ENCODE data around the gene CBLN4. TPM values are rescaled to one million over a fixed set of nuclear protein-coding genes. Genes with fewer than 3 reads are reported as not detected.

The CBLN4 gene
- polyA plus RNA-seq (2012; ENCODE audit: insufficient read length, low read depth): not detected

- TF ChIP-seq FOXP2 (optimal IDR thresholded peaks at IDR 0.05; ENCODE audit: borderline replicate concordance, extremely low read depth, extremely low read length, insufficient read depth): no peak
- no peak for TF ChIP-seq POLR2AphosphoS5 (IDR thresholded peaks at IDR 0.05; ENCODE audit: low read depth, low read length)
- no peak for TF ChIP-seq SIN3A (IDR thresholded peaks at IDR 0.05; ENCODE audit: borderline replicate concordance, insufficient read depth, low read length)
Measured at GRCh38 chr20:56005389-56005715, at the start of gene CBLN4. CBLN4 (minus strand) TSS chr20:56005519; CDS start chr20:56004171, 1,348 bp downstream.

- TF ChIP-seq TAF1 (IDR thresholded peaks at IDR 0.05; ENCODE audit: borderline replicate concordance, insufficient read depth, low read length) (no peak), REST (IDR thresholded peaks at IDR 0.05; ENCODE audit: insufficient read depth in 1 of 2, low read depth in 2 of 2, low read length in 2 of 2) (no peak), SIN3A (IDR thresholded peaks at IDR 0.05; ENCODE audit: borderline replicate concordance, insufficient read depth, low read length) (no peak), POLR2AphosphoS5 (IDR thresholded peaks at IDR 0.05; ENCODE audit: low read depth, low read length) (no peak), FOXP2 (optimal IDR thresholded peaks at IDR 0.05; ENCODE audit: borderline replicate concordance, extremely low read depth, extremely low read length, insufficient read depth) (no peak)
Measured at GRCh38 chr20:56043227-56043626, 37.9 kb upstream of the CBLN4 start.

DNA sequence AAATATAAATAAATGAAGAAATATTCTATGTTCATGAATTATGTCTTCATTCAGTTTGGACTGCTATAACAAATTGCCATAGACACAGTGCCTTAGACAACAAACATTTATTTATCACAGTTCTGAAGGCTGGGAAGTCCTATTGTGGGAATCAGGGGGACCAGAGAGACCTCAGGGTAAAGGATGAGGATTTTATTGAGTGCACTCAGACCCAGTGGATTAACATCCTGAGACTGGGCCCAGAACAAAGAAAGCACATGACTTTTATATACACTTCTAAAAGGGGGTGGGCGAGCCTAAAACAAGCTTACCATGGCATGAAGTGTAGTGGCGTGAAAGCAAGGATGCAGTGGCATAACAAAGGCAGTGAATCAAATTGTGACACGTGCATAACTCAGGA, 26.9 kb upstream of the CBLN4 start:
- no peak for TF ChIP-seq REST (IDR thresholded peaks at IDR 0.05; ENCODE audit: insufficient read depth in 1 of 2, low read depth in 2 of 2, low read length in 2 of 2)

DNA sequence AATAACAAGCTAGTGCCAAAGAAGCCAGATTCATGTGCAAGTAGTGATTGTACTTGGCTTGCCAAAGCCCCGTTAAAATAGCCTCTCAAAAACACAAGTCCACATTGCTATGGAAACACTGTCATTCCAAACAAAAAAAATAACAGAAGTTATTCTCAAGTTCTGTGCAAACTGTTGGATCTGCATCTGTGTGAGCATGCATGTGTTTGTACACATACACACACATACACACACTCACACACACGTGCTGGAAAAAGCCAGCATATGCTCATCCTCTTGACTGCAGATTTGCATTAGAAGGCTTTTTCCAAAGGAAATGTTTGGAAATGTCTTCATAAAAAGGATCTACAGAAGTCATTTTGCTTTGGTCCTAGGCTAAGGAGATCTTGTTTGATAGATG, 13.4 kb upstream of the CBLN4 start:
- TF ChIP-seq POLR2AphosphoS5 (IDR thresholded peaks at IDR 0.05; ENCODE audit: low read depth, low read length) (no peak), FOXP2 (optimal IDR thresholded peaks at IDR 0.05; ENCODE audit: borderline replicate concordance, extremely low read depth, extremely low read length, insufficient read depth) (no peak), TAF1 (IDR thresholded peaks at IDR 0.05; ENCODE audit: borderline replicate concordance, insufficient read depth, low read length) (no peak), REST (IDR thresholded peaks at IDR 0.05; ENCODE audit: insufficient read depth in 1 of 2, low read depth in 2 of 2, low read length in 2 of 2) (no peak), SIN3A (IDR thresholded peaks at IDR 0.05; ENCODE audit: borderline replicate concordance, insufficient read depth, low read length) (no peak)

DNA sequence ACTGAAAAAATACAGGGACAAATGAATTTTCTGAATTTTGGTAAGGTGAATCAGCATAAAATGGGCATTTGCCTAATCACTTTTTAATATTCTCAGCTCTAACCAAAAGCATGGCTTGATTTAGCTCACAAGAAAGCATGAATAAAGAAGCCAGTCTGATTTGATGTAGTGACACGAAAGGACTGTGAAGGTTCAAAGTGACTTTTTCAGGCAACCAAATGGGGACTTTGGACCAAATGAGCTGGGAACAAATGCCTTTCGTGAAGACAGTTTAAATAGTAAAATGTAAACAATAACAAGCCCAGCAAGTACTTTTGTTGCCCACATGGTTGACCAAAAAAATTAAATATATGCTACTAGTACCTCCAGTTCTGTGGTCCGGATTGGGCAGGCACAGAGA, 12.9 kb upstream of the CBLN4 start:
- TF ChIP-seq POLR2AphosphoS5 (IDR thresholded peaks at IDR 0.05; ENCODE audit: low read depth, low read length) (no peak), TAF1 (IDR thresholded peaks at IDR 0.05; ENCODE audit: borderline replicate concordance, insufficient read depth, low read length) (no peak), SIN3A (IDR thresholded peaks at IDR 0.05; ENCODE audit: borderline replicate concordance, insufficient read depth, low read length) (no peak), REST (IDR thresholded peaks at IDR 0.05; ENCODE audit: insufficient read depth in 1 of 2, low read depth in 2 of 2, low read length in 2 of 2) (no peak), FOXP2 (optimal IDR thresholded peaks at IDR 0.05; ENCODE audit: borderline replicate concordance, extremely low read depth, extremely low read length, insufficient read depth) (no peak)
